Measurements from ENCODE around the gene RAB3D.

The RAB3D gene

DNA sequence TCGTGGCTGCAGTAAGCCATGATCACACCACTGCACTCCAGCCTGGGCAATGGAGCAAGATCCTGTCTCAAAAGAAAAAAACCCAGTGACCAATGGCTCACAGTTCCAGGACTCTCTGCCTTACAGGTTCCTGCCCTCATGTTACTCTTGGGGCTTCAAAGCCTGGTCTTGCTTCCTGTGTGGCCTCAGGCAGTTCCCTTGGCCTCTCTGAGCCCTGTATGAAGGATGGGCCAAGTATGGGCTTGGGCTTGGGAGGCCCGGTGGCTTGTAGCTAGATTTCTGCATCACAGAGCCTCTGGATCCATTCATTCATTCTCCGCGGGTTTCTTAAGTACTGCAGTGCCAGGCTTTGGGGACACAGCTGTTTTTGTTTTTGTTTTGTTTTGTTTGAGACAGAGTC lies 44.3 kb downstream of the RAB3D start:
- no peak for DNase-seq

DNA sequence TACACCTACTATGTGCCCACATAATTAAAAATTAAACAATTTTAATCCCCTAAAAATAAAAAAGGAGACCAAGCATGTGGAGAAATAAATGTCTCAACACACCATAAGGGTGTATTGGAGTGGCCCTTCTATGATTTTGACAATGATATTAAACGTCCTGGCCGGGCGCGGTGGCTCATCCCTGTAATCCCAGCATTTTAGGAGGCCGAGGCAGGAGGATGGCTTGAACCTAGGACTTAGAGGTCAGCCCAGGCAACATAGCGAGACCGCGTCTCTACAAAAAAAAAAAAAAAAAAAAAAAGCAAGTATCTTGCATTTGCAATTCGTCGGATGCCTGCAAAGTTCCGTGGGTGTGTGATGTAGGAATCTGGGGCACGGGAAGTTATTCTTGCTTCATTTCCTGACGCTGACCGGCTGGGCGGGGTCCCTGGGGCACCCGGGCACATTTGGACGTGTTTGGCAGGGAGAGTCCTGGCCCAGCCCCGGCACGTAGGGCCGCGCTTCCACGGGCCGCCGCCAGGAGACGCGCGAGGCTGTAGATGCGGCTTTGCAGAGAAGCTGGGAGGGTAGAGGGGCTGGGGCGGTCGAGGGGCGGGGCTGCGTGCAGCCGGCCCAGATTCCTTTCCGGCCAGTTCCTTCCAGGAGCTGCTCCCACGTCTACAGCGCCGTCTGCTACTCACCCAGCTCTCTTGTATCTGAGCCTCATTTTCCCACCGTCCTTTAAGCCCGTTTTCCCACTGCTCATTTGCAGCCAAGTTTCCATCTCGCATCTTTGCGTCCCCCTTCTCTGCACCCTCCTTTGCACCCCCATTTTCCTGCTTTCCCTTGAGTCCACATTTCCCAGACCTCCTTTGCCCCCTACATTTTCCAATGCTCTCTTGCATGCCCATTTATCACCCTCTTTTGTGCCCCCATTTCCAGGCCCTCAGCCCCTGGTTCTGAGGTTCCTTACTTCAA lies 45.7 kb downstream of the RAB3D start:
- peak; percentile 59 for DNase-seq

DNA sequence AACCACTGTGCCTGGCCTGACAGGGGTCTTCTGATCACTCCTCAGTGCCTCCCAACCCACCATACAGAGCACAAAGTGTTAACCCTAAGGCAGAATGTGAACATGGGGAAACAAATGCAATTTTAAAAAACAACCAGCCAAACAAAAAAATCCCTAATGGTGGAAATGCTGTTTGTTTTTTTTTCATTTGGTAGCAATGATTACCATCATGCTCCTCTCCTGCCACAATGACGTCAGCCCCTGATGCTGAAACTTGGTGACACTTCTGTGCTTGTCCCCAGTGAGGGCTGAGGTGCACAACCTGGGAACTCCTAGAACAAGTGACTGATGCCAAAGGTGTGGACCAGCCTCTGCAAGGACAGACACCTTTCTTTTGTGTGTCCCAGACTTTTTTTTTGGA lies 47.5 kb downstream of the RAB3D start:
- DNase-seq = no peak

- DNase-seq = no peak
These were observed 48.0 kb downstream of the RAB3D start for GRCh38 chr19:11291415-11291814.

DNA sequence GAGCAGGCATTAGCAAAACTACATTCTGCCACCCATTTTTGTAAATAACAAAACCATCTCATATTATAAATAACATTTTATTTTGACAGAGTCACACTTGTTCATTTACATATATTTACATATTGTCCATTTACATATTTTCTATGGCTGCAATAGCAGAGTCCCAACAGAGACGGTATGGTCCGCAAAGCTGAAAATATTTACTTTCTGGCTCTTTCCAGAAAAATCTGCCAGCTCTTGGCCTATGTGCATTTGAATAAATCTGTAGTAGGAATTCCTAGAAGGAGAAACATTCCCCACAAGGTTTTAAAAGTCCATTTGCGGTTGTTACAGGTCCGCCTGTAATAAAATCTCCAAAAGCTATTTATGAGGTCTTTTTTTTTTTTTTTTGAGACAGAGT lies 49.2 kb downstream of the RAB3D start:
- no peak for DNase-seq

DNA sequence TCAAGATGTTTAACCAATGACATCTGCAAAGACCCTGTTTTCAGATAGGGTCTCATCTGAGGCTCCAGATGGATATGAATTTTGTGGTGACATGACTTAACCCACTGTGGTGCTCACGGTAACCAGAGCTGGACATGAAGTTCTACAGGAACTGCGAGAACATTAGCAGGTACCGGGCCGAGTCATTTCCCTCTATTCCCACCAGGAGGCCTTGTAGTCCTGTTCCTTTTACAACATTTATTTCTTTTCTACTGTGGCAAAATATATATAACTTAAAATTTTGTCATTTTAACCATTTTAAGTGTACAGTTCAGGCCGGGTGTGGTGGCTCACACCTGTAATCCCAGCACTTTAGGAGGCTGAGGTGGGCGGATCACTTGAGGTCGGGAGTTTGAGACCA lies 51.1 kb downstream of the RAB3D start:
- no peak for DNase-seq

GRCh38 chr19:11286312-11286974 lies 53.0 kb downstream of the RAB3D start:
- DNase-seq = no peak

DNA sequence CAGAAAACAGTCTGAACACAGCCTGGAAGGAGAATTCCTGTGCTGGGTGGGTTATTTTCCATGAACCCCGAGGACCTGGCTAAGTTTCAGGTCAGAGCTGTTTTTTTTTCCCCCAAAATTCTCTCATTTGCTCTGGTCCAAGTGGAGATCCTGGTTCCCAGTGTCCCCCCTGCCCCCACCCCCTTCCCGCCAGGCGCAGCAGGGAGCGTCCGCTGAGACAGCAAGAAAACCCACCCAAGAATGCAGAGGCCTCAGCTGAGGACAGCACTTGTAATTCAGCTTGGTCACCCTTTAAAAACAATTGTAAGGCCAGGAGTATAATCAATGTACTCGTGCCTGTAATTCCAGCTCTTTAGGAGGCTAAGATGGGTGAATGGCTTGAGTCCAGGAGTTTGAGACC lies 54.9 kb downstream of the RAB3D start:
- no peak for DNase-seq

DNA sequence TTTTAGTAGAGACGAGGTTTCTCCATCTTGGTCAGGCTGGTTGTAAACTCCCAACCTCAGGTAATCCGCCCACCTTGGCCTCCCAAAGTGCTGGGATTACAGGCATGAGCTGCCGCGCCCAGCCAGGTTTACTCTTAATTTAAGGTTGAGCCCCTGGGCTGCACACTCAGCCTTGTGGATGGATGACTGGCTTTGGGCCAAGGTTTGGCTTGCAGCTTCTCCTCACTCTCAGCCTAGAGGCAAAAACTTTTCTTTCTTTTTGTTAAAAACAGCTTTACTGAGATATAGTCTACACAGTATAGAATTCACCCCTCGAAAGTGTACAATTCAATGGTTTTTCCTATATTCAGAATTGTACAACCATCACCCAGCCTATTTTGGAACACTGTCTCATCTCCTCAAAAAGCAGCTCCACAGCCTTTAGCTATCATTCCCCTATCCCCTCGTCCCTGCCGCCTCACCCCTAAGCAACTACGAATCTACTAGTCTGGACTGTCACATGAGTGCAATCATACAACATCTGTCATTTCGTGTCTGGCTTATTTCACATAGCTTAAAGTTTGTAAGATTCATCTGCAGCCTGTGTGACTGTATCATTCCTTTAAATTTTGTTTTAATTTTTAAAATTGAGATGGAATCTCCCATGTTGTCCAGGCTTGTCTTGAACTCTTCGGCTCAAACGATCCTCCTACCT lies 58.0 kb downstream of the RAB3D start:
- DNase-seq = no peak

DNA sequence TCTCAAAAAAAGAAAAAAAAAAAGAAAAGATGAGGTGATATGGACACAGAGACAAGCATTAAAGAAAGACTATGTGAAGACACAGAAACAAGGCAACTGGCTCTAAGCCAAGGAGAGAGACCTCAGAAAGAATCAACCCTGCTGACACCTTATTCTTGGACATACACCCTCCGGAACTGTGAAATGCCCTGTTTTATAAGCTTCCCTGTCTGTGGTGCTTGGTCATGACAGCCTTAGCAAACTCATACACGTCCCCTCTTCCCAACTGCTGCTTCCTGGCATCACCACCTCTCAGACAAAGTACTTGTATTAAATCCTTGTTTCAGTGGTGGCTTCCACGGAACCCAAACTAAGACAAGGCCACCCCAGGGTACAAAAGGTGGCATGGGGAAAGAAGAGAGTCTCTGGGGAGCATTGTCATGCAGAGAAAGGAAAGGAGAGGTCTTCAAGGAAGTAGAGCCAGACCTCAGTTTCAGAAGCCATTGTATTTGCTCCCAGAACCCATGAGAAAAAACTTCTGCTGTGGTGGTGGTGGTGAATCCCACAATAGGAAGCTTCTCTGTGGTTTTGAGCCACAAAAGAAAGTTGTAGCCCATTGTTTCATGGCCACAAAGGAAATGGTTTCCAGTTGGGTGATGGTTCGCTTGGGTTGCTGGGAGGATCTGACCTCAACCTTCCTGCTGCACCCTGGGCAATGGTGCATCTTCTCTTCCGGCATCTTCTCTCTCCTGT lies 59.8 kb downstream of the RAB3D start:
- no peak for DNase-seq

- no peak for DNase-seq
These were observed 60.8 kb downstream of the RAB3D start for GRCh38 chr19:11278670-11279069.

GRCh38 chr19:11274533-11275086 lies 64.8 kb downstream of the RAB3D start:
- DNase-seq = no peak

- no peak for DNase-seq
These were observed 65.5 kb downstream of the RAB3D start for GRCh38 chr19:11273989-11274388.

- DNase-seq = no peak
These were observed 66.2 kb downstream of the RAB3D start for GRCh38 chr19:11273296-11273695.
